HL-60 (cell line): ENCODE measurements around the gene NDUFS1.

Experiments used
- DNase-seq, 2 experiments: peaks; one replicate each; pipeline ENCODE4 v3.0.0-alpha.2; 2010 to 2020; ENCODE audit warnings: low read depth in 1 of 2, low spot score in 1 of 2
- H3K27ac ChIP-seq: fragments of 250-450 bp; sonication (Bioruptor Pico); replicated peaks from 2 replicates; pipeline ENCODE4 v1.5.1; 2020; ENCODE audit warnings: mild to moderate bottlenecking, moderate library complexity
- H3K27me3 ChIP-seq: fragments of 250-450 bp; sonication (Bioruptor Pico); 2 replicates; pipeline ENCODE4 v1.5.1; 2021; ENCODE audit warnings: mild to moderate bottlenecking, moderate library complexity; ENCODE audit not compliant: insufficient read depth, poor library complexity, severe bottlenecking
- H3K4me3 ChIP-seq: replicated peaks from 2 replicates; pipeline ENCODE4 v1.5.1; 2011; ENCODE audit warnings: mild to moderate bottlenecking, control low read depth, low read length; ENCODE audit not compliant: insufficient read depth
- CTCF ChIP-seq: IDR thresholded peaks from one replicate; pipeline ENCODE4 v1.5.1; 2011; ENCODE audit warnings: low read length, control low read depth, inconsistent platforms; ENCODE audit not compliant: insufficient read depth
- GABPA ChIP-seq: IDR thresholded peaks from 2 replicates; pipeline ENCODE4 v1.6.1; 2012; ENCODE audit warnings: low read depth
- POLR2AphosphoS5 ChIP-seq: IDR thresholded peaks from 2 replicates; pipeline ENCODE4 v1.6.1; 2012; ENCODE audit warnings: low read depth
- SPI1 ChIP-seq: IDR thresholded peaks from 2 replicates; pipeline ENCODE4 v1.6.1; 2012; ENCODE audit warnings: low read depth, mild to moderate bottlenecking, borderline replicate concordance
- TF ChIP-seq, protein P1 (sequence below): IDR thresholded peaks from 2 replicates; pipeline ENCODE4 v1.6.1; 2012; ENCODE audit warnings: low read depth; ENCODE audit not compliant: insufficient replicate concordance

The NDUFS1 gene

DNA sequence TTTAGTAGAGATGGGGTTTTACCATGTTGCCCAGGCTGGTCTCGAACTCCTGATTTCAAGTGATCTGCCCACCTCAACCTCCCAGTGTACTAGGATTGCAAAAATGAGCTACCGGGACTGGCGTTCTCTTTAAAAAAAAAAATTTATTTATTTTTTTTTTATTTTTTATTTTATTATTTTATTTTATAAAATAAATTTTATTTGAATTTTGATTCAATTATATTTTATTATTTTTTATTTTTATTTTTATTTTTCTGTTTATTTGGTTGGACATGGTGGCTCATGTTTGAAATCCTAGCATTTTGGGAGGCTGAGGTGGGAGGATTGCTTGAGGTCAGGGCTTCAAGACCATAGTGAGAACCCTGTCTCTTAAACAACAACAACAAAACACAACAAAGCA lies 32.9 kb upstream of the NDUFS1 start:
- DNase-seq = no peak
- no peak overlapping the region for H3K4me3 ChIP-seq
- no peak for TF ChIP-seq POLR2AphosphoS5
- TF ChIP-seq SPI1 = no peak
- TF ChIP-seq, protein P1, sequence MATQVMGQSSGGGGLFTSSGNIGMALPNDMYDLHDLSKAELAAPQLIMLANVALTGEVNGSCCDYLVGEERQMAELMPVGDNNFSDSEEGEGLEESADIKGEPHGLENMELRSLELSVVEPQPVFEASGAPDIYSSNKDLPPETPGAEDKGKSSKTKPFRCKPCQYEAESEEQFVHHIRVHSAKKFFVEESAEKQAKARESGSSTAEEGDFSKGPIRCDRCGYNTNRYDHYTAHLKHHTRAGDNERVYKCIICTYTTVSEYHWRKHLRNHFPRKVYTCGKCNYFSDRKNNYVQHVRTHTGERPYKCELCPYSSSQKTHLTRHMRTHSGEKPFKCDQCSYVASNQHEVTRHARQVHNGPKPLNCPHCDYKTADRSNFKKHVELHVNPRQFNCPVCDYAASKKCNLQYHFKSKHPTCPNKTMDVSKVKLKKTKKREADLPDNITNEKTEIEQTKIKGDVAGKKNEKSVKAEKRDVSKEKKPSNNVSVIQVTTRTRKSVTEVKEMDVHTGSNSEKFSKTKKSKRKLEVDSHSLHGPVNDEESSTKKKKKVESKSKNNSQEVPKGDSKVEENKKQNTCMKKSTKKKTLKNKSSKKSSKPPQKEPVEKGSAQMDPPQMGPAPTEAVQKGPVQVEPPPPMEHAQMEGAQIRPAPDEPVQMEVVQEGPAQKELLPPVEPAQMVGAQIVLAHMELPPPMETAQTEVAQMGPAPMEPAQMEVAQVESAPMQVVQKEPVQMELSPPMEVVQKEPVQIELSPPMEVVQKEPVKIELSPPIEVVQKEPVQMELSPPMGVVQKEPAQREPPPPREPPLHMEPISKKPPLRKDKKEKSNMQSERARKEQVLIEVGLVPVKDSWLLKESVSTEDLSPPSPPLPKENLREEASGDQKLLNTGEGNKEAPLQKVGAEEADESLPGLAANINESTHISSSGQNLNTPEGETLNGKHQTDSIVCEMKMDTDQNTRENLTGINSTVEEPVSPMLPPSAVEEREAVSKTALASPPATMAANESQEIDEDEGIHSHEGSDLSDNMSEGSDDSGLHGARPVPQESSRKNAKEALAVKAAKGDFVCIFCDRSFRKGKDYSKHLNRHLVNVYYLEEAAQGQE = no peak
- TF ChIP-seq CTCF = no peak
- no peak for TF ChIP-seq GABPA
- H3K27me3 ChIP-seq = no peaks in the 10 kb centered on the region
- H3K27ac ChIP-seq = no peak overlapping the region

- H3K4me3 ChIP-seq = no peak overlapping the region
- TF ChIP-seq POLR2AphosphoS5 = no peak
- no peak for TF ChIP-seq SPI1
- TF ChIP-seq CTCF = no peak
- no peak for TF ChIP-seq GABPA
- TF ChIP-seq, protein P1 = no peak
- DNase-seq = no peak
- no peaks in the 10 kb centered on the region for H3K27me3 ChIP-seq
- no peak overlapping the region for H3K27ac ChIP-seq
These were observed 31.4 kb upstream of the NDUFS1 start for GRCh38 chr2:206190689-206191088.

GRCh38 chr2:206190111-206190510 lies 30.9 kb upstream of the NDUFS1 start:
- TF ChIP-seq GABPA = no peak
- TF ChIP-seq POLR2AphosphoS5 = no peak
- TF ChIP-seq, protein P1 = no peak
- TF ChIP-seq CTCF = no peak
- TF ChIP-seq SPI1 = no peak

More at GRCh38 chr2:206190111-206190510, 30.9 kb upstream of the NDUFS1 start:
- no peak overlapping the region for H3K27ac ChIP-seq
- DNase-seq = no peak
- no peaks in the 10 kb centered on the region for H3K27me3 ChIP-seq
- H3K4me3 ChIP-seq = no peak overlapping the region
